PC-3 (cell line): ENCODE results near the gene CMC1. TPM values are rescaled to one million over a fixed set of nuclear protein-coding genes. Genes with fewer than 3 reads are reported as not detected.

ENCODE experiments used
- ATAC-seq: fragments of 200-7000 bp; cut with Tn5 transposase; 2 replicates; pipeline ENCODE4 v1.9.1; 2020; ENCODE audit warnings: mild to moderate bottlenecking, moderate library complexity
- BruUV-seq: library from RNA; stranded (reverse); fragments of 400-500 nt; replicated peaks from 2 replicates; lab custom pipeline; 2021; lab: Mats Ljungman, UMichigan
- CTCF ChIA-PET: fragments of 300-600 bp; sonication (Branson Sonifier 250); formaldehyde crosslinking; loops from one replicate; lab custom pipeline; 2022; ENCODE audit warnings: antibody characterized with exemption; lab: Charles Lee
- POLR2A ChIA-PET: fragments of 300-600 bp; sonication (Branson Sonifier 250); formaldehyde crosslinking; loops from one replicate; lab custom pipeline; 2022; ENCODE audit warnings: antibody characterized with exemption; ENCODE audit not compliant: unreplicated experiment; lab: Charles Lee
- DNase-seq: peaks from one replicate; pipeline ENCODE4 v3.0.0-alpha.2; 2015
- H2AFZ ChIP-seq: fragments of 300-600 bp; sonication (generic); 2 replicates; pipeline ENCODE4 v1.6.0; 2016; ENCODE audit warnings: antibody characterized with exemption, low read length
- H3F3A ChIP-seq: fragments of 300-600 bp; sonication (generic); one replicate; pipeline ENCODE4 v1.6.0; 2017; ENCODE audit warnings: antibody characterized with exemption, low read length, control low read depth, mild to moderate bottlenecking; ENCODE audit not compliant: unreplicated experiment
- H3K27ac ChIP-seq: fragments of 300-600 bp; sonication (generic); 2 replicates; pipeline ENCODE4 v1.5.1; 2016; ENCODE audit warnings: mild to moderate bottlenecking, low read length
- H3K27me3 ChIP-seq: fragments of 300-600 bp; sonication (generic); 2 replicates; pipeline ENCODE4 v1.6.1; 2016; ENCODE audit warnings: low read length, mixed read lengths
- H3K36me3 ChIP-seq: fragments of 300-600 bp; sonication (generic); 2 replicates; pipeline ENCODE4 v1.6.1; 2016; ENCODE audit warnings: low read depth, mixed run types, low read length, mixed read lengths
- H3K4me1 ChIP-seq: fragments of 300-600 bp; sonication (generic); 2 replicates; pipeline ENCODE4 v1.5.1; 2016; ENCODE audit warnings: low read length; ENCODE audit not compliant: insufficient read depth
- H3K4me2 ChIP-seq: fragments of 300-600 bp; sonication (generic); 2 replicates; pipeline ENCODE4 v1.6.0; 2016; ENCODE audit warnings: low read length
- H3K4me3 ChIP-seq: fragments of 300-600 bp; sonication (generic); 2 replicates; pipeline ENCODE4 v1.5.1; 2016; ENCODE audit warnings: mild to moderate bottlenecking, low read length, mixed read lengths
- H3K79me2 ChIP-seq: fragments of 300-600 bp; sonication (generic); 2 replicates; pipeline ENCODE4 v1.6.1; 2017; ENCODE audit warnings: low read length, mixed read lengths
- H3K9ac ChIP-seq: fragments of 300-600 bp; sonication (generic); 2 replicates; pipeline ENCODE4 v1.6.0; 2016; ENCODE audit warnings: mild to moderate bottlenecking, low read length
- H3K9me2 ChIP-seq: fragments of 300-600 bp; sonication (generic); replicated peaks from 2 replicates; pipeline ENCODE4 v1.6.1; 2016; ENCODE audit warnings: mixed run types, low read length, mixed read lengths
- H3K9me3 ChIP-seq: fragments of 300-600 bp; sonication (generic); 2 replicates; pipeline ENCODE4 v1.6.1; 2016; ENCODE audit warnings: low read length, mixed read lengths
- H4K20me1 ChIP-seq: fragments of 300-600 bp; sonication (generic); 2 replicates; pipeline ENCODE4 v1.6.1; 2016; ENCODE audit warnings: low read length, mixed read lengths
- EZH2 ChIP-seq: fragments of 300-600 bp; sonication (generic); IDR thresholded peaks from one replicate; pipeline ENCODE4 v1.6.1; 2017; ENCODE audit warnings: antibody characterized with exemption, mild to moderate bottlenecking, low read length; ENCODE audit not compliant: unreplicated experiment
- EZH2phosphoT487 ChIP-seq: fragments of 300-600 bp; sonication (generic); IDR thresholded peaks from 2 replicates; pipeline ENCODE4 v1.6.1; 2018; ENCODE audit warnings: mild to moderate bottlenecking, antibody characterized with exemption, low read length, borderline replicate concordance
- intact Hi-C: fragments of 100-400 bp; cut with micrococcal nuclease; formaldehyde crosslinking; loops from 2 replicates; pipeline ENCODE4 v1.9.0; 2023
- total RNA-seq: library from RNA; depleted of rRNA; stranded (reverse); fragments of >200 nt; gene quantifications from 2 replicates; pipeline ENCODE4 v1.2.3, GENCODE V29; 2014
- TF ChIP-seq, protein P1 (sequence below): fragments of 300-600 bp; sonication (generic); conservative IDR thresholded peaks from 2 replicates; pipeline ENCODE4 v1.5.1; 2017; ENCODE audit warnings: antibody characterized with exemption, low read depth, mild to moderate bottlenecking, low read length

Gene CMC1
- total RNA-seq, 1 experiment from 2014 or later, result 16.7 TPM

DNA sequence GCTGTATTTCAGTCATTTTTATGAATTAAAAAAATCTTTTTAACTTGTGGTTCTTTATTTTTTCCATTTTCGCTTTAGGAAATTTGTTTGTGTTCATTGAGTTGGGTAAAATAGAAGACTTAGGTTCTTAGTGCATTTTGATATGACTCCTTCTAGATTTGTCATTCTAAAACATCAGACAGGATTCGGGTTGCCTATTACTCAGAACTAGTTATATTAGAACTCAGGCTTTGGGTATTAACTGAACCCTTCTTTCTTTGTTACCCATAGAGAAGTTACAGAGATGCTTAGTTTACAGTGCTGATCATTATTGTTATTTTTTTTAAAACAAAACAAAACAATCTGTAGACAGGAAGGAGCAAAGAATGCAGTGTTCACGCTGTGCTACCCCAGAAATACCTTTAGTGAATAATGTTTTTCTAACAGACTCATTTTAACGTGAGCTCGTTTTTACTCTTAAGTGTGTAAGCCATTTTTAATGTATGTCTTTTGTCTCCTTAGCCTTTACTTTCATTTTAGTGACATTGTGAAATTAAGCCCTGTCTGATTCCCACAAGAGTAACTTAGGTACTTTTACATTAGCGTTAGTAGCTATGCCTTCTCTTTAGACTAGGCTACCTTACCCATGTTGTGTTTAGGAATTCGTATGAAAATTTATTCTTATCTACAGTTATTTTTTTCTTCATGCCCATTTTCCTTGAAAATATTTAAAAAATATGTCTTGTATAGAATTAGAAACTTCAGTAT lies 53.4 kb downstream of the CMC1 start:
- TF ChIP-seq, protein P1, sequence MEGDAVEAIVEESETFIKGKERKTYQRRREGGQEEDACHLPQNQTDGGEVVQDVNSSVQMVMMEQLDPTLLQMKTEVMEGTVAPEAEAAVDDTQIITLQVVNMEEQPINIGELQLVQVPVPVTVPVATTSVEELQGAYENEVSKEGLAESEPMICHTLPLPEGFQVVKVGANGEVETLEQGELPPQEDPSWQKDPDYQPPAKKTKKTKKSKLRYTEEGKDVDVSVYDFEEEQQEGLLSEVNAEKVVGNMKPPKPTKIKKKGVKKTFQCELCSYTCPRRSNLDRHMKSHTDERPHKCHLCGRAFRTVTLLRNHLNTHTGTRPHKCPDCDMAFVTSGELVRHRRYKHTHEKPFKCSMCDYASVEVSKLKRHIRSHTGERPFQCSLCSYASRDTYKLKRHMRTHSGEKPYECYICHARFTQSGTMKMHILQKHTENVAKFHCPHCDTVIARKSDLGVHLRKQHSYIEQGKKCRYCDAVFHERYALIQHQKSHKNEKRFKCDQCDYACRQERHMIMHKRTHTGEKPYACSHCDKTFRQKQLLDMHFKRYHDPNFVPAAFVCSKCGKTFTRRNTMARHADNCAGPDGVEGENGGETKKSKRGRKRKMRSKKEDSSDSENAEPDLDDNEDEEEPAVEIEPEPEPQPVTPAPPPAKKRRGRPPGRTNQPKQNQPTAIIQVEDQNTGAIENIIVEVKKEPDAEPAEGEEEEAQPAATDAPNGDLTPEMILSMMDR, result no peak
- no peak for TF ChIP-seq EZH2
- TF ChIP-seq EZH2phosphoT487, result no peak
- Histone ChIP-seq H3K4me1 (no peaks in the 10 kb centered on the region), H3K27ac (no peak overlapping the region), H3K9ac (no peak overlapping the region), H3K4me3 (no peak overlapping the region), H2AFZ (no peak overlapping the region), H4K20me1 (no peaks in the 10 kb centered on the region), H3K79me2 (no peaks in the 10 kb centered on the region), H3K27me3 (no peaks in the 10 kb centered on the region), H3K4me2 (no peak overlapping the region), H3K9me3 (no peaks in the 10 kb centered on the region), H3K9me2 (no peaks in the 10 kb centered on the region), H3F3A (no peaks in the 10 kb centered on the region), H3K36me3 (peaks cover 10% of the 10 kb centered on the region)
- BruUV-seq, result no TSS peak
- POLR2A ChIA-PET, result no interaction called here
- DNase-seq (no peak), ATAC-seq (no peak)
- intact Hi-C loops, result no loop called here
- CTCF ChIA-PET, result no interaction called here

GRCh38 chr3:28295898-28296490 lies 54.6 kb downstream of the CMC1 start:
- Histone ChIP-seq H3K9ac (no peak overlapping the region), H3K4me3 (no peak overlapping the region), H3K9me3 (no peaks in the 10 kb centered on the region), H3F3A (no peaks in the 10 kb centered on the region), H2AFZ (no peak overlapping the region), H3K4me1 (no peaks in the 10 kb centered on the region), H3K27ac (no peak overlapping the region), H3K27me3 (no peaks in the 10 kb centered on the region), H3K9me2 (no peaks in the 10 kb centered on the region), H3K4me2 (no peak overlapping the region), H3K36me3 (0 out of 2 replicates have a peak, but pooled peaks cover under 1% of the 10 kb centered on the region), H3K79me2 (no peaks in the 10 kb centered on the region), H4K20me1 (no peaks in the 10 kb centered on the region)
- ATAC-seq, result no peak
- CTCF ChIA-PET, result no interaction called here
- POLR2A ChIA-PET, result no interaction called here
- intact Hi-C loops, result no loop called here
- BruUV-seq, result no TSS peak
- TF ChIP-seq EZH2 (no peak), EZH2phosphoT487 (no peak)
- TF ChIP-seq, protein P1, result no peak
- DNase-seq, result no peak

- H3K4me2 ChIP-seq, result no peak overlapping the region
- H3K4me3 ChIP-seq, result no peak overlapping the region
- DNase-seq (no peak), ATAC-seq (no peak)
- H3K9me2 ChIP-seq, result no peaks in the 10 kb centered on the region
- H3K4me1 ChIP-seq, result no peaks in the 10 kb centered on the region
- no peak overlapping the region for H3K9ac ChIP-seq
- POLR2A ChIA-PET, result no interaction called here
- BruUV-seq, result no TSS peak
- no peaks in the 10 kb centered on the region for H3K27me3 ChIP-seq
- H3F3A ChIP-seq, result no peaks in the 10 kb centered on the region
- TF ChIP-seq, protein P1, result no peak
- TF ChIP-seq EZH2phosphoT487 (no peak), EZH2 (no peak)
- H3K79me2 ChIP-seq, result no peaks in the 10 kb centered on the region
- no peaks in the 10 kb centered on the region for H4K20me1 ChIP-seq
- intact Hi-C loops, result no loop called here
- H3K36me3 ChIP-seq, result no peaks in the 10 kb centered on the region
- CTCF ChIA-PET, result no interaction called here
- no peak overlapping the region for H3K27ac ChIP-seq
- no peaks in the 10 kb centered on the region for H3K9me3 ChIP-seq
- H2AFZ ChIP-seq, result no peak overlapping the region
Measured at GRCh38 chr3:28299705-28300104, 58.3 kb downstream of the CMC1 start.
